ENCODE measurements around the gene CCSER2.
"Not testable (repeated sequence)": the region's sequence is repeated elsewhere in the genome, so short reads cannot be mapped to it uniquely, and the experiment has no call there.

Gene CCSER2

GRCh38 chr10:84342584-84342983 is 14.2 kb downstream of the CCSER2 start:
- no peak overlapping the region for H3K4me3 ChIP-seq (ENCODE audit: low read depth, low read length)
- no peak for TF ChIP-seq CTCF (IDR thresholded peaks at IDR 0.05; ENCODE audit: low read depth, low read length, missing control alignments)
- in situ Hi-C loops (cut with HindIII; ENCODE audit: low sequenced_read_pairs), result no loop called here
- DNase-seq (ENCODE audit: low read depth), result no peak

GRCh38 chr10:84343831-84344230 is 15.4 kb downstream of the CCSER2 start:
- no peak for TF ChIP-seq CTCF (IDR thresholded peaks at IDR 0.05; ENCODE audit: low read depth, low read length, missing control alignments)
- in situ Hi-C loops (cut with HindIII; ENCODE audit: low sequenced_read_pairs), result no loop called here
- DNase-seq (ENCODE audit: low read depth), result no peak
- no peak overlapping the region for H3K4me3 ChIP-seq (ENCODE audit: low read depth, low read length)

- H3K4me3 ChIP-seq (ENCODE audit: low read depth, low read length), result no peak overlapping the region
- no peak for TF ChIP-seq CTCF (IDR thresholded peaks at IDR 0.05; ENCODE audit: low read depth, low read length, missing control alignments)
- DNase-seq (ENCODE audit: low read depth), result no peak
- in situ Hi-C loops (cut with HindIII; ENCODE audit: low sequenced_read_pairs), result no loop called here
Observed at GRCh38 chr10:84344526-84344925, 16.1 kb downstream of the CCSER2 start.

GRCh38 chr10:84347575-84348002 is 19.2 kb downstream of the CCSER2 start:
- in situ Hi-C loops (cut with HindIII; ENCODE audit: low sequenced_read_pairs); H3K4me3 ChIP-seq (ENCODE audit: low read depth, low read length); DNase-seq (ENCODE audit: low read depth): not testable (repeated sequence)

- TF ChIP-seq CTCF (IDR thresholded peaks at IDR 0.05; ENCODE audit: low read depth, low read length, missing control alignments), result no peak
- in situ Hi-C loops (cut with HindIII; ENCODE audit: low sequenced_read_pairs), result no loop called here
- no peak overlapping the region for H3K4me3 ChIP-seq (ENCODE audit: low read depth, low read length)
- no peak for DNase-seq (ENCODE audit: low read depth)
Observed at GRCh38 chr10:84348447-84348846, 20.1 kb downstream of the CCSER2 start.

- peak; percentile 52 for DNase-seq (ENCODE audit: low read depth)
- in situ Hi-C loops (cut with HindIII; ENCODE audit: low sequenced_read_pairs), result no loop called here
- no peak overlapping the region for H3K4me3 ChIP-seq (ENCODE audit: low read depth, low read length)
- no peak for TF ChIP-seq CTCF (IDR thresholded peaks at IDR 0.05; ENCODE audit: low read depth, low read length, missing control alignments)
Observed at GRCh38 chr10:84348860-84349259, 20.5 kb downstream of the CCSER2 start.

GRCh38 chr10:84352251-84352842 is 24.0 kb downstream of the CCSER2 start:
- no peak overlapping the region for H3K4me3 ChIP-seq (ENCODE audit: low read depth, low read length)
- in situ Hi-C loops (cut with HindIII; ENCODE audit: low sequenced_read_pairs), result no loop called here
- DNase-seq (ENCODE audit: low read depth), result no peak
- peak; percentile 79 for TF ChIP-seq CTCF (IDR thresholded peaks at IDR 0.05; ENCODE audit: low read depth, low read length, missing control alignments)

All from astrocyte of the cerebellum (primary cell).